GM19193 (cell line): ENCODE measurements around the gene CHCHD6.

Experiments
- POLR2A ChIP-seq: IDR thresholded peaks from 4 replicates; pipeline ENCODE4 v1.6.1; 2011; ENCODE audit not compliant: insufficient read depth, insufficient read length; ENCODE audit errors: extremely low read depth

Gene CHCHD6

DNA sequence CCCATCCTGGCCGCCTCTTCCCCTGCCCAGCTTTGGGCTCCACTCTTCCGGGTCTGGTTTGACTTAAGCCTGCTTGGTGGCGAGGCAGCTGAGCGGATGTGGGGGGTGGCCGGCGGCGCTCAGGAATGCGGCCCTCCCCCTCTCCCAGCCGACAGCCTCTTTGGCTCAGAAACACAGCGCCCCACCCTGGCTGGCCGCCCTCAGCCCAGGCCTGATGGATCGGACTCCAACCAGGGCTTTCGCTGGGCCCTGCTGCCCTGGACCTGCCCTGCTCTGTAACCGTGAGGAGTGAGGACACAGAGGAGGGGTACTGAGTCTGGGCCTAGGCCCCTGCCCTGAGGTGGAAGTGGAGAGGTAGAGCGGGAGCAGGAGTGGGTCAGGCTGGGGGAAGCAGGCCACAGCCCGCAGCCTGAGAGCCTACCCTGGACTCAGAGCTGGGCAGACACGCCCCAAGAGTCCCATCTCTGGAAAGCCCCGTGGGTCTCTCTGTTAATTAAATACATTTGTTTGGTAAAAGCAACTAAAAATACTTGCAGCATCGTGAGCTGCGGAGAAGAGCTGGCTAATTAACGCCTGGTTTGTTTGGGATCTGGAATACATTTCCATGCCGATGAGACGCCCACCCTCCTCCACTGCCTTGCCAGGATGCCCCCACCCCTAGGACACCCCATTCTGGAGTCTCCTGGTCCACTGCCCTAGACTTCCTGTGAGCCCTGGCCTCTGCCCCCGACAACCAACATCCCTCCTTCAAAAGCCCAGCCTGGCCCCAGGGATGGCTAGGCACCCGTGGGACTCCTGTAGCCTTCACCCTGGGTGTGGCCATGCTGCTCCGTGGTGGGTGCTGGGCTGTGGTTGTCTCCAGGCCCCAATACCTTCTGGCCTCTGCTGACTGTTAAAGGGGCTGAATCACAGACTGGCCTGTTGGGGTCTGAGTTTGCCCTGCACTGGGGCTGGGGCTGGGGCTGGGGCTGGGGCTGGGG lies 298.4 kb downstream of the CHCHD6 start:
- TF ChIP-seq POLR2A = no peak

DNA sequence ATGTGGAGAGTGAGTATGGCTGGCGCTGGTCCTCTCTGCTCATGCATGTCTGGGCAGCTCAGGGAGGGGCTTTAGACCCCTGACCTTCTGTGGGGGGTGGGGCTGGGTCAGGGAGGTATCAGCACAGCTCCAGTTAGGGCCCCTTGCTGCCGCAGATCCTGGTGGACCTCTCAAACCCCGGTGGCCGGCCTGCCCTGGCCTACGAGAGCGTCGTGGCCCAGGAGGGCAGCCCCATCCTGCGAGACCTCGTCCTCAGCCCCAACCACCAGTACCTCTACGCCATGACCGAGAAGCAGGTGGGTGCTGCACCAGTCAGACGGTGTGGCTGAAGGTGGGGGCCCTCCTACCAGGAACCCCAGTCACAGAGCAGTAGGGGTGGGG lies 299.1 kb downstream of the CHCHD6 start:
- TF ChIP-seq POLR2A = no peak

DNA sequence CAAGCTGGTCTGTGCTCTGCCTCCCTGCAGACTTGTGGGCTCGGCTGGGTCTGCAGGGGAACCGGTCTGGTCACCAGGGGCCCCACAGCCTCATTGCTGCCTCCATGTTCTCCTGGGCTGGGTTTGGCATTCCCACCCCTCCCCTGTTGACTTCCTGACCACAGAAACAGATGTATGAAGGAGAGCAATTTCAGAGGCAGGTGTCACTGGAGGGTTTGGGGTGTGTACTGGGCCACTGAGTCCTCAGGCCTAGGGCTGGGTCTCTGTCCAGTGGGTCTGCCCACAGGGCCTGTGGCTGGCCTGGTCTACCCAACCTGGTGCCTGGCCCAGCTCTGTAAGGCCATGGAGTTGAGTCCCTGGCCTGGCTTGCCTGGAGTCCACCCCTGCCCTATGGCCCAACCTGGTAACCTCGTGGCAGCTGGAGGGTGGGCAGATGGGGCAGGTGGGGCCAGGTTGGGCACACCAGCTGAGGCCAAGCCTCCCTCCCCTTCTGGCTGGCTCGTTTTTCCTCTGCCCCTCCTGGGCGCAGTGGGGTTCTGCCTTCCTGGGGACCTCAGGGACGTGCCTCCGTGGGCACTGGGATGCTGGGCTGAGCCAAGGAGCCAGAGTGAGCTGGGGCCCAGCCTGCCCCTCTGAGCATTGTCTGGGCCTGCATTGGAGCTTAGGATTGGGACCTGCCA lies 299.7 kb downstream of the CHCHD6 start:
- no peak for TF ChIP-seq POLR2A

DNA sequence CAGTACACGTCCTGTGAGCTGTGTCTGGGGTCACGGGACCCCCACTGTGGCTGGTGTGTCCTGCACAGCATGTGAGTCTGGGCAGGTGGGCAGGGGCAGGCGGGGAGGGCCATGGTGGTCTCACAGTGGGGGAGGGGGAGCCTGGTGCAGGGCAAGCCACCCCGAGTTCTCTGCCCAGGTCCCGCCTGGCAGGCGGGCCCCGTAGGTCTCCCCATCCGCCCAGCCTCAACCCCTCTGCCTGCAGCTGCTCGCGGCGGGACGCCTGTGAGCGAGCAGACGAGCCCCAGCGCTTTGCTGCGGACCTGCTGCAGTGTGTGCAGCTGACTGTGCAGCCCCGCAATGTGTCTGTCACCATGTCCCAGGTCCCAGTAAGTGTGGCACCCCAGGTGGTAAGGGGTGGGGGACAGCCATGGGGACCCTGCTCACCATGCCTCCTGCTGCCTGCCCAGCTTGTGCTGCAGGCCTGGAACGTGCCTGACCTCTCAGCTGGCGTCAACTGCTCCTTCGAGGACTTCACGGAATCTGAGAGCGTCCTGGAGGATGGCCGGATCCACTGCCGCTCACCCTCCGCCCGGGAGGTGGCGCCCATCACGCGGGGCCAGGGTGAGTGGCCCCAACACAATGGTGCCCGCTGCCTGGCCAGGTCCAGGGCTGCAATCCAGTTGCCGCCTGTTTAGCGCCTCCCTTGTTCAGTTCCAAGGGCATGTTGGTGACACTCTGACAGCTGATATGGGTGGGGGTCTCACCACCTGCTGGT lies 300.8 kb downstream of the CHCHD6 start:
- no peak for TF ChIP-seq POLR2A

DNA sequence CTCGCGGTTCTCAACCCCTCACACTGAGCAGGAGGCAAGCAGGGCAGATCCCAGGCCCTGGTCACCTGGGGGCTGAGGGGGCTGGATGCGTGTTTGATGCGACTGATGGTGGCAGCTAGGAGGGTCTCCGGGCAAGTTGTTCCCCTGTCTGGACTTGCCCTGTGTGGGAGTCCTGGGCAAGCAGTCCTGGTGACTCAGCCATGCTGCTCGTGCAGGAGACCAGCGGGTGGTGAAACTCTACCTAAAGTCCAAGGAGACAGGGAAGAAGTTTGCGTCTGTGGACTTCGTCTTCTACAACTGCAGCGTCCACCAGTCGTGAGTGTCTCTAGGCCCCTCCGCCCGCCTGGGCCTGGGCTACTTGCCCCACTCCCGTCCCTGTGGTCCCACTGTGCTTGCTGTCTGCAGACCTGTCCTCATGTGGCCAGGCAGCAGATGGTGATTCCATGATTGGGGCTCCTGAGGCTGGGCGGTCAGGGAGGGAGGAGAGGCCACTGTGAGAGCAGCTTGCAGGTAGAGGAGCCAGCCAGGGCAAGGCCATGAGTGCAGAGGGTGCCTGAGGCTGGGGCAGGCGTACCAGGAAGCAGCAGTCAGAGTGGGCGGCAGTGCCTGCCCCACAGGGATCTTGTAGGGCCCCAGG lies 301.9 kb downstream of the CHCHD6 start:
- TF ChIP-seq POLR2A = no peak

DNA sequence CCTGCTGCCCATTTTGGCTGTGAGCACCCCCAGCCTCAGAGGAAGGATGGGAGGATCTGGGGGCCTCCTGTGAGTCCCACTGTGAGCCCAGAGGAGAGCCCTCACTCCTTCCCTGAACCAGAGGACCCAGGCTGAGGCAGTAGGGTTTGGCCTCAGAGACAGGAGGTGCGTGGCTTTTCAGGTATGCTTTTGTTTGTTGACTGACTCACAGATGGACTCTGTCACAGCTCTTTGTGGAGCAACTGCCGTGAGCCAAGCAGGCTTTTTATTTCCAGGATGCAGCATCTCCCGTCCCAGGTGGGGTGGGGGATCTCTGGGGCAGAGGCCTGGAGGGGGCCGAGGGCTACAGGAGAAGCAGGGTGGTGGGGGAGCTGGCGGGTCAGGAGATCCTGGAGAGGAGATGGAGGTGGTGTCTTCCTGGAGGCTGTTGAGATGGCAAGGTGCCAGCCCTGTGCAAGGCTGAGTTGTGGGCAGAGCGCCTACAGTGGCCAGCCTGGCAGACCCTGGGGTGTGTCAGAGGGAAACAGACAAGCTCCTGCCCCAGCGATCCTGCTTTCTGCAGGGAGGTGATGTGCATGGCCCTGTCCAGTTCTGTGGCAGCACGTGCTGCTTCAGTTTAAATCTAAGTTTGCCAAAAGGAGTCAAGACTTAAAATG lies 302.9 kb downstream of the CHCHD6 start:
- no peak for TF ChIP-seq POLR2A

DNA sequence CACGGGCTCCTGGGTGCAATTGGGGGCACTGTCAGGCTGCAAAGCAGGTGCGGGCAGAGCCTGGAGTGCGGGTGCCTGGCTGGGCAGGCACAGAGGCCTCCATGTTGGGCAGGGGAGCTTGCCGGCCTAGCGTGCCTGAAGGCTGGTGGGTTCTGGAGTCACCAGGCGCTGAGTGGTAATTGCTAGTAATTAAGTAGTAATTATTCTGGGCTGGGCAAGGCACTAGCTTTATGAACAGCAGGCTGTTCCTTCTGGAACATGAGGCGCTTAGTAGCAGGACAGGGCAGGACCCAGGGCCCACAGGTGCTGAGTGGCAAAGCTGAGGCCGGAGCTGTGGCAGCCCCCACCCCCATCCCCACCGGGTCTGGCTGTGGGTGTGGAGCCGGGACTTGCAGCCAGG lies 304.2 kb downstream of the CHCHD6 start:
- no peak for TF ChIP-seq POLR2A

DNA sequence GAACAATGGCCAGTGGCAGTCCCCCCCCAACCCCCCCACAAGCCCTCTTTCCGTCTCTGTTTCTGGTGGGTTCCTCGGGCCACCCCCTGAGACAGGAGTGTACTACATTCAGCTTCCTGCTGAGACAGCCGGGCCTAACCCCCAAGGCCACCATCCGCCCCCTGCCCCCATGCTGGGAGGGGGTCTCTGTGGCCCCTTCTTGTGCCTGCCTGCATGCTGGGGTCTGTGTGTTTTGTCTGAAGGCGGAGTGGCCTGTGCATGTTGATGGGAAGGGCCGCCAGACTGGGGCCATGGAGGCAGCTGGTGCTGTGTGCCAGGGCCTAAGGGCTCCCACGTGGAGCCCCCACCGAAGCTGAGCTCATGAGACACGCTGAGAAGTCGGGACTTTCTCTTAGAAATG lies 305.5 kb downstream of the CHCHD6 start:
- TF ChIP-seq POLR2A = no peak
